Left renal pelvis (tissue), 4 donors: ENCODE results near the gene CYP46A1. TPM values are rescaled to one million over a fixed set of nuclear protein-coding genes. Genes with fewer than 3 reads are reported as not detected.
A peak's percentile ranks its signal among the peaks of the same experiment; 100 is the strongest.
"Not testable (repeated sequence)": the region's sequence is repeated elsewhere in the genome, so short reads cannot be mapped to it uniquely, and the experiment has no call there.

ENCODE experiments used
- DNase-seq, 4 donors: peaks; one replicate each; pipeline ENCODE4 v3.0.0-alpha.2; 2013; ENCODE audit warnings: low read depth in 4 of 4, low spot score in 3 of 4
- polyA plus RNA-seq, 4 donors: library from polyadenylated mRNA; unstranded; fragments of 120-200 nt; gene quantifications; one replicate each; pipeline ENCODE4 v1.2.1, GENCODE V29; 2013; ENCODE audit not compliant: insufficient read length in 4 of 4

Gene CYP46A1
- 1 to 10 TPM; 1.4 to 4.2 (median 2.8) TPM for polyA plus RNA-seq

GRCh38 chr14:99683619-99684409 lies at the start of gene CYP46A1:
TSS of gene CYP46A1 (plus strand) at chr14:99684298. CDS start at chr14:99684418, 120 bp downstream.
- DNase-seq, result peak; percentile 97 to 99 (median 98)

- no peak for DNase-seq
Observed at GRCh38 chr14:99634443-99634842, 49.7 kb upstream of the CYP46A1 start.

- no peak for DNase-seq
Observed at GRCh38 chr14:99635116-99635515, 49.0 kb upstream of the CYP46A1 start.

- no peak for DNase-seq
Observed at GRCh38 chr14:99636487-99636886, 47.6 kb upstream of the CYP46A1 start.

GRCh38 chr14:99637624-99638023 lies 46.5 kb upstream of the CYP46A1 start:
- no peak for DNase-seq

- DNase-seq, result not testable (repeated sequence)
Observed at GRCh38 chr14:99642771-99643170, 41.3 kb upstream of the CYP46A1 start.

GRCh38 chr14:99643343-99643742 lies 40.8 kb upstream of the CYP46A1 start:
- no peak for DNase-seq

GRCh38 chr14:99644035-99644587 lies 40.0 kb upstream of the CYP46A1 start:
- DNase-seq, result no peak

- no peak for DNase-seq
Observed at GRCh38 chr14:99644723-99645544, 39.2 kb upstream of the CYP46A1 start, which contains the start of gene HHIPL1. TSS of gene HHIPL1 (plus strand) at chr14:99645129. CDS start at chr14:99645208, 79 bp downstream.

- DNase-seq, result no peak
Observed at GRCh38 chr14:99645545-99646505, 38.3 kb upstream of the CYP46A1 start.

- DNase-seq, result no peak
Observed at GRCh38 chr14:99647411-99647810, 36.7 kb upstream of the CYP46A1 start.

- DNase-seq, result no peak
Observed at GRCh38 chr14:99648027-99648784, 35.9 kb upstream of the CYP46A1 start.

GRCh38 chr14:99649219-99649618 lies 34.9 kb upstream of the CYP46A1 start:
- DNase-seq, result no peak

- DNase-seq, result no peak
Observed at GRCh38 chr14:99649643-99650042, 34.5 kb upstream of the CYP46A1 start.

- no peak for DNase-seq
Observed at GRCh38 chr14:99650189-99650588, 33.9 kb upstream of the CYP46A1 start.

GRCh38 chr14:99651953-99652746 lies 31.9 kb upstream of the CYP46A1 start:
- no peak for DNase-seq

- DNase-seq, result no peak
Observed at GRCh38 chr14:99654235-99654985, 29.7 kb upstream of the CYP46A1 start.

GRCh38 chr14:99655521-99655920 lies 28.6 kb upstream of the CYP46A1 start:
- DNase-seq, result no peak
